ENCODE data around the gene TMEM167A. TPM values are rescaled to one million over a fixed set of nuclear protein-coding genes. Genes with fewer than 3 reads are reported as not detected.

The TMEM167A gene, protein sequence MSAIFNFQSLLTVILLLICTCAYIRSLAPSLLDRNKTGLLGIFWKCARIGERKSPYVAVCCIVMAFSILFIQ
- total RNA-seq (2022; extraction: Qiagen RNA extraction), result 59.6 to 83.6 TPM (median 78.6 TPM) in 5 replicates

DNA sequence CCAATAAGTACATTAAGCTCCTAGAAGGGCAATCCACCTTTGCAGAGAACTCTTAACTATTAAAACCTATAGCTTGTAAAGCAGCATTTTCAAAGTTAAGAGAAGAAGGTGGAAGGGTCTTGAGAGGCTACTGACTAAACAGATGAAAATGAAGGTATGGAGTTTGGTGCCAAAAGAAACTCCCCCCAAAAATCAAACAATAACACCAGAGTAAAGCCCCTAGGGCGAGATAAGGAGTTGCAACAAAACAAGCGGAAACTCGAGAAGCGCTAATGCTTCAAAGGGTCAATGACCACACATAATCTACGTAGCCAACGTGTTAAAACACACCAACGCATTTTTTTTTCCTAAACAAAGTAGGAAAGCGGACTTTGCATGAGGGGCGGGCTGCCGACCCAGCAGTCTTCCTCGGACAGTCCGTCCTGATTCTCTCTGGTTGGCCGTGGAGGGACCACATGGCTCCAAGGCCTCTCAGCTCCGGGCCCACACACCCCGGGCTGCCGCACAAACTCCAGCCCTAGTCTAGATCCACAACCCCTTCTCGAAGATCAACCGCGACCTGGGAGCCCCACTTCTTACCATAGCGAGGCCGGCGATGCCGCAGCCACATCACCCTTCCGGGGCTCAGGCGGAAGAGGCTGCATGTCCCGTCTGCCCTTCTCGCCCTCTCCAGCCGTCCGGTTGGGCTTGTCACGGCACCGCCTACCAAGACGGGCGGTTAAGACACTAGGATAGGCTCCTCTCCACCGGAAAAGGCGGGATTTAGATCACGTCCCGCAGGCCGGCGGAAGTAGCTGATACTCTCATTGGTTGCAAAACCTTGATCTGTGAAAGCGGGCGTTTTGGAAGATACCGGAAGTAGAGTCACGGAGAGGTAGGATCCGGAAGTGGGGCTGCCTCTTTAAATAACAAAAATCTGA, at the start of gene TMEM167A, which contains the start of gene XRCC4:
TMEM167A (minus strand) TSS at position 653 of the 920 bp plus-strand sequence; CDS start at position 582, 71 bp downstream.
XRCC4 (plus strand) TSS at position 806 of the 920 bp plus-strand sequence. CDS start 27,373 bp downstream, outside the sequence.

Other genes starting within 250 kb of the TMEM167A start
- gene XRCC4, start 153 bp upstream of the TMEM167A start, total RNA-seq (2022; extraction: Qiagen RNA extraction), result 9.0 to 12.4 TPM (median 9.7 TPM) in 5 replicates

All from A549 treated with AZD2906 at 1 μM for 4 hours (cell line).